WERI-Rb-1 (cell line): Measurements from ENCODE around the gene PIK3C2A.

Experiments used
- DNase-seq: peaks from one replicate; pipeline ENCODE4 v3.0.0-alpha.2; 2020
- H3K27ac ChIP-seq: fragments of 250-450 bp; sonication (Bioruptor Pico); 2 replicates; pipeline ENCODE4 v1.5.1; 2020; ENCODE audit warnings: mild to moderate bottlenecking, moderate library complexity
- H3K27me3 ChIP-seq: fragments of 250-450 bp; sonication (Bioruptor Pico); 2 replicates; pipeline ENCODE4 v1.5.1; 2021; ENCODE audit warnings: mild to moderate bottlenecking, low read depth, moderate library complexity; ENCODE audit not compliant: insufficient read depth, severe bottlenecking
- H3K36me3 ChIP-seq: fragments of 250-450 bp; sonication (Bioruptor Pico); 2 replicates; pipeline ENCODE4 v1.5.1; 2020; ENCODE audit warnings: mild to moderate bottlenecking, moderate library complexity
- H3K4me3 ChIP-seq: 2 replicates; pipeline ENCODE4 v1.5.1; 2011; ENCODE audit warnings: low read depth, mild to moderate bottlenecking, control low read depth, low read length
- H3K9me3 ChIP-seq: fragments of 250-450 bp; sonication (Bioruptor Pico); 2 replicates; pipeline ENCODE4 v1.5.1; 2021; ENCODE audit warnings: mild to moderate bottlenecking, moderate library complexity; ENCODE audit not compliant: severe bottlenecking
- TF ChIP-seq, protein P1 (sequence below): IDR thresholded peaks from 2 replicates; pipeline ENCODE4 v1.5.1; 2011; ENCODE audit warnings: low read depth, mild to moderate bottlenecking, control low read depth, inconsistent platforms, low read length

The PIK3C2A gene

DNA sequence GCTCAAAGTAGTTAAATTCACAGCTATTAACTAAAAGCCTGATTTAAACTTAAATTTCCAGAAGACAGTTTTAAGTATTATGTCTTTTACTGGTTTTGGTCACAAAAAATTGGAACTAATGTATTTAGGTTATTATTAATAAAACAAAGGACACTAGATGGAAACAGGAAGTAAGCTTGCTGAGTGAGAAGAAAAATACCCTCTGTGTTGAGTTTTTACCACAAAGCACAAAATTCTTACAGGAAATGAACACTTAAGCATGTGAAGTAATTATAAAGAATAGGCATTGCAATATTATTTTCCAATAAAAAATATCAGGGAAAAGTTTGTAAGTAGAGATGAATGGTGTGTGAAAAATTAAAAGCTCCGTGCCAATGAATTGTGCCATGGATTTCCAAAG, 46.3 kb downstream of the PIK3C2A start:
- H3K4me3 ChIP-seq = no peak overlapping the region
- no peaks in the 10 kb centered on the region for H3K9me3 ChIP-seq
- no peak overlapping the region for H3K27ac ChIP-seq
- peaks cover 3% of the 10 kb centered on the region; the same call in 1 of the 2 replicates for H3K36me3 ChIP-seq
- H3K27me3 ChIP-seq = no peaks in the 10 kb centered on the region
- no peak for DNase-seq
- TF ChIP-seq, protein P1, sequence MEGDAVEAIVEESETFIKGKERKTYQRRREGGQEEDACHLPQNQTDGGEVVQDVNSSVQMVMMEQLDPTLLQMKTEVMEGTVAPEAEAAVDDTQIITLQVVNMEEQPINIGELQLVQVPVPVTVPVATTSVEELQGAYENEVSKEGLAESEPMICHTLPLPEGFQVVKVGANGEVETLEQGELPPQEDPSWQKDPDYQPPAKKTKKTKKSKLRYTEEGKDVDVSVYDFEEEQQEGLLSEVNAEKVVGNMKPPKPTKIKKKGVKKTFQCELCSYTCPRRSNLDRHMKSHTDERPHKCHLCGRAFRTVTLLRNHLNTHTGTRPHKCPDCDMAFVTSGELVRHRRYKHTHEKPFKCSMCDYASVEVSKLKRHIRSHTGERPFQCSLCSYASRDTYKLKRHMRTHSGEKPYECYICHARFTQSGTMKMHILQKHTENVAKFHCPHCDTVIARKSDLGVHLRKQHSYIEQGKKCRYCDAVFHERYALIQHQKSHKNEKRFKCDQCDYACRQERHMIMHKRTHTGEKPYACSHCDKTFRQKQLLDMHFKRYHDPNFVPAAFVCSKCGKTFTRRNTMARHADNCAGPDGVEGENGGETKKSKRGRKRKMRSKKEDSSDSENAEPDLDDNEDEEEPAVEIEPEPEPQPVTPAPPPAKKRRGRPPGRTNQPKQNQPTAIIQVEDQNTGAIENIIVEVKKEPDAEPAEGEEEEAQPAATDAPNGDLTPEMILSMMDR = no peak

DNA sequence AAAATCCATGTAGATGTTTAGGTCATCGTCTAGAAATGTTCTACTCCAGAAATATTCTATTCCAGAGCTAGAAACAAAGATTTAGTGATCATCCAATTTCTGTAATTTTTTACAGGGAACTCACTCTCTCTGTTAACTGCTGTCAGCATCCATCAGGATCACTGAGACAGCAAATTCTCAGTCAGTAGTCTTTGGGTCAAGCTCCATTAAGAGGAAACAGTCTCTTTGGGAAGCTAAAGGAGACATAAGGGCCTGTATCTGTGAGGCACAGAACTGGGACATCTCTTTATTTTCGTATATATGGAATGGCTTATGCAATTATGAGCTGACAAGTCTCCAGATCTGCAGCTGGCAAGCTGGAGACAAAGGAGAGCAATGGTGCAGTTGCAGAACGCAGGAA, 48.3 kb downstream of the PIK3C2A start:
- no peak for DNase-seq
- Histone ChIP-seq H3K4me3 (no peak overlapping the region), H3K27ac (no peak overlapping the region), H3K27me3 (no peaks in the 10 kb centered on the region), H3K36me3 (peaks cover 11% of the 10 kb centered on the region), H3K9me3 (no peaks in the 10 kb centered on the region)
- TF ChIP-seq, protein P1 = no peak
